ENCODE results near the gene HOXD9.

HOXD9 gene

GRCh38 chr2:176094349-176094748, 28.2 kb upstream of the HOXD9 start:
- no peak overlapping the region for H3K9ac ChIP-seq (ENCODE audit: low read length)
- H3K4me1 ChIP-seq (ENCODE audit: control insufficient read depth, insufficient read depth, low read length), result peaks cover 38% of the 10 kb centered on the region
- peaks cover 100% of the 10 kb centered on the region for H3K27me3 ChIP-seq (ENCODE audit: control insufficient read depth, insufficient read depth, low read length)
- H3K4me3 ChIP-seq (ENCODE audit: low read depth, low read length), result peak overlapping the region; percentile 4; the same call in 1 of the 2 replicates
- H3K36me3 ChIP-seq (ENCODE audit: control insufficient read depth, insufficient read depth, low read length), result no peaks in the 10 kb centered on the region
- H3K27ac ChIP-seq (ENCODE audit: low read depth, low read length), result no peak overlapping the region
- H3K9me3 ChIP-seq (ENCODE audit: control insufficient read depth, insufficient read depth, low read depth, low read length), result no peaks in the 10 kb centered on the region

GRCh38 chr2:176095421-176095820, 27.1 kb upstream of the HOXD9 start:
- Histone ChIP-seq H3K27me3 (ENCODE audit: control insufficient read depth, insufficient read depth, low read length) (peaks cover 100% of the 10 kb centered on the region), H3K36me3 (ENCODE audit: control insufficient read depth, insufficient read depth, low read length) (no peaks in the 10 kb centered on the region), H3K4me3 (ENCODE audit: low read depth, low read length) (no peak overlapping the region), H3K9me3 (ENCODE audit: control insufficient read depth, insufficient read depth, low read depth, low read length) (no peaks in the 10 kb centered on the region), H3K9ac (ENCODE audit: low read length) (no peak overlapping the region), H3K4me1 (ENCODE audit: control insufficient read depth, insufficient read depth, low read length) (peaks cover 47% of the 10 kb centered on the region), H3K27ac (ENCODE audit: low read depth, low read length) (no peak overlapping the region)

GRCh38 chr2:176096243-176096985, 26.1 kb upstream of the HOXD9 start:
- Histone ChIP-seq H3K4me3 (ENCODE audit: low read depth, low read length) (peak overlapping the region; percentile 53), H3K9me3 (ENCODE audit: control insufficient read depth, insufficient read depth, low read depth, low read length) (no peaks in the 10 kb centered on the region), H3K27me3 (ENCODE audit: control insufficient read depth, insufficient read depth, low read length) (peaks cover 100% of the 10 kb centered on the region), H3K9ac (ENCODE audit: low read length) (peak overlapping the region; percentile 54), H3K36me3 (ENCODE audit: control insufficient read depth, insufficient read depth, low read length) (no peaks in the 10 kb centered on the region), H3K4me1 (ENCODE audit: control insufficient read depth, insufficient read depth, low read length) (peaks cover 51% of the 10 kb centered on the region), H3K27ac (ENCODE audit: low read depth, low read length) (no peak overlapping the region)

GRCh38 chr2:176096986-176097819, 25.3 kb upstream of the HOXD9 start:
- Histone ChIP-seq H3K9me3 (ENCODE audit: control insufficient read depth, insufficient read depth, low read depth, low read length) (no peaks in the 10 kb centered on the region), H3K27me3 (ENCODE audit: control insufficient read depth, insufficient read depth, low read length) (peaks cover 100% of the 10 kb centered on the region), H3K4me1 (ENCODE audit: control insufficient read depth, insufficient read depth, low read length) (peaks cover 44% of the 10 kb centered on the region), H3K4me3 (ENCODE audit: low read depth, low read length) (peak overlapping the region; percentile 53), H3K27ac (ENCODE audit: low read depth, low read length) (no peak overlapping the region; the same call in 1 of the 2 replicates), H3K36me3 (ENCODE audit: control insufficient read depth, insufficient read depth, low read length) (no peaks in the 10 kb centered on the region), H3K9ac (ENCODE audit: low read length) (peak overlapping the region; percentile 60)

GRCh38 chr2:176097820-176098365, 24.6 kb upstream of the HOXD9 start:
- Histone ChIP-seq H3K4me3 (ENCODE audit: low read depth, low read length) (peak overlapping the region; percentile 48), H3K27me3 (ENCODE audit: control insufficient read depth, insufficient read depth, low read length) (peaks cover 100% of the 10 kb centered on the region)

GRCh38 chr2:176098366-176099158, 24.0 kb upstream of the HOXD9 start:
- Histone ChIP-seq H3K27me3 (ENCODE audit: control insufficient read depth, insufficient read depth, low read length) (peaks cover 100% of the 10 kb centered on the region), H3K4me3 (ENCODE audit: low read depth, low read length) (peak overlapping the region; percentile 48), H3K4me1 (ENCODE audit: control insufficient read depth, insufficient read depth, low read length) (peaks cover 39% of the 10 kb centered on the region), H3K9me3 (ENCODE audit: control insufficient read depth, insufficient read depth, low read depth, low read length) (no peaks in the 10 kb centered on the region), H3K27ac (ENCODE audit: low read depth, low read length) (no peak overlapping the region), H3K9ac (ENCODE audit: low read length) (peak overlapping the region; percentile 10), H3K36me3 (ENCODE audit: control insufficient read depth, insufficient read depth, low read length) (no peaks in the 10 kb centered on the region)

More at GRCh38 chr2:176097820-176098365, 24.6 kb upstream of the HOXD9 start:
- H3K27ac ChIP-seq (ENCODE audit: low read depth, low read length), result no peak overlapping the region
- peaks cover 44% of the 10 kb centered on the region for H3K4me1 ChIP-seq (ENCODE audit: control insufficient read depth, insufficient read depth, low read length)
- no peaks in the 10 kb centered on the region for H3K9me3 ChIP-seq (ENCODE audit: control insufficient read depth, insufficient read depth, low read depth, low read length)
- no peaks in the 10 kb centered on the region for H3K36me3 ChIP-seq (ENCODE audit: control insufficient read depth, insufficient read depth, low read length)
- H3K9ac ChIP-seq (ENCODE audit: low read length), result peak overlapping the region; percentile 20

- peak overlapping the region; percentile 10 for H3K9ac ChIP-seq (ENCODE audit: low read length)
- peak overlapping the region; percentile 48 for H3K4me3 ChIP-seq (ENCODE audit: low read depth, low read length)
- no peaks in the 10 kb centered on the region for H3K9me3 ChIP-seq (ENCODE audit: control insufficient read depth, insufficient read depth, low read depth, low read length)
- no peaks in the 10 kb centered on the region for H3K36me3 ChIP-seq (ENCODE audit: control insufficient read depth, insufficient read depth, low read length)
- H3K27me3 ChIP-seq (ENCODE audit: control insufficient read depth, insufficient read depth, low read length), result peaks cover 100% of the 10 kb centered on the region
- H3K4me1 ChIP-seq (ENCODE audit: control insufficient read depth, insufficient read depth, low read length), result peaks cover 43% of the 10 kb centered on the region
- no peak overlapping the region for H3K27ac ChIP-seq (ENCODE audit: low read depth, low read length)
These were observed 23.3 kb upstream of the HOXD9 start for GRCh38 chr2:176099159-176099727.

- Histone ChIP-seq H3K27ac (ENCODE audit: low read depth, low read length) (no peak within 1 kb of the TSS), H3K4me3 (ENCODE audit: low read depth, low read length) (peak within 1 kb of the TSS; percentile 48), H3K9me3 (ENCODE audit: control insufficient read depth, insufficient read depth, low read depth, low read length) (no peaks in the 10 kb centered on the region), H3K27me3 (ENCODE audit: control insufficient read depth, insufficient read depth, low read length) (peaks cover 100% of the 10 kb centered on the region), H3K36me3 (ENCODE audit: control insufficient read depth, insufficient read depth, low read length) (no peaks in the 10 kb centered on the region), H3K4me1 (ENCODE audit: control insufficient read depth, insufficient read depth, low read length) (peaks cover 50% of the 10 kb centered on the region), H3K9ac (ENCODE audit: low read length) (peak within 1 kb of the TSS; percentile 10)
These were observed 22.6 kb upstream of the HOXD9 start, which contains the start of gene HOXD12 for GRCh38 chr2:176099728-176100546. Gene HOXD12 (plus strand): TSS chr2:176099795. CDS start chr2:176099802, 7 bp downstream.

GRCh38 chr2:176100547-176101140, 21.9 kb upstream of the HOXD9 start:
- no peaks in the 10 kb centered on the region for H3K9me3 ChIP-seq (ENCODE audit: control insufficient read depth, insufficient read depth, low read depth, low read length)
- no peak overlapping the region for H3K9ac ChIP-seq (ENCODE audit: low read length)
- no peaks in the 10 kb centered on the region for H3K36me3 ChIP-seq (ENCODE audit: control insufficient read depth, insufficient read depth, low read length)
- H3K27me3 ChIP-seq (ENCODE audit: control insufficient read depth, insufficient read depth, low read length), result peaks cover 100% of the 10 kb centered on the region
- H3K4me1 ChIP-seq (ENCODE audit: control insufficient read depth, insufficient read depth, low read length), result peaks cover 54% of the 10 kb centered on the region
- no peak overlapping the region for H3K27ac ChIP-seq (ENCODE audit: low read depth, low read length)
- H3K4me3 ChIP-seq (ENCODE audit: low read depth, low read length), result peak overlapping the region; percentile 48; the same call in 1 of the 2 replicates

All from HUES6 (cell line).